ENCODE measurements around the gene COBLL1.

DNA sequence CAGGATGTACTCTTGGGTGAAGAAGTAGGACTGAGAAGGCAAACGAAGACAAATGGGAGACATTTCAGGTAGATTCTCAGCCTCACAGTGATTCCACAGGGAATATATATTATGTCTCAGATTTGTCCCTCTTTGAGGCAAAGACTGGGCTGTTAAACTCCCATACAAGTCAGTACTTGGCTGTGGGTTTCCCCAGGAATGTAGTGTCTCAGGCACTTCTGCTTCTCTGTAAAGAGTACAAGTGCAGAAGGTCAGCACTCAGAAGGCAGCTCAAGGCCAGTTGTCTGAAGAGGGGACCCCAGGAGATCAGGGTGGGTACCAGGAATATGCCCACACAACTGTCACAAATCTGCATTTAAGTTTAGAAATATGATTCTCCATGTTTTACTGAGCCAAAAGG is 39.9 kb upstream of the COBLL1 start:
- TF ChIP-seq CTCF (conservative IDR thresholded peaks at IDR 0.05 in 1 of 2, IDR thresholded peaks at IDR 0.05 in 1 of 2; ENCODE audit: low read depth in 1 of 2, low read length in 2 of 2): no peak
- TF ChIP-seq EZH2 (IDR thresholded peaks at IDR 0.05; ENCODE audit: low read length, missing control alignments): no peak

All from fibroblast of lung (primary cell).